Eye (tissue), 1 donor: ENCODE measurements around the gene TRHDE.
"Not testable (repeated sequence)": the region's sequence is repeated elsewhere in the genome, so short reads cannot be mapped to it uniquely, and the experiment has no call there.

Source experiments
- DNase-seq: peaks from one replicate; pipeline ENCODE4 v3.0.0-alpha.2; 2015

Gene TRHDE

DNA sequence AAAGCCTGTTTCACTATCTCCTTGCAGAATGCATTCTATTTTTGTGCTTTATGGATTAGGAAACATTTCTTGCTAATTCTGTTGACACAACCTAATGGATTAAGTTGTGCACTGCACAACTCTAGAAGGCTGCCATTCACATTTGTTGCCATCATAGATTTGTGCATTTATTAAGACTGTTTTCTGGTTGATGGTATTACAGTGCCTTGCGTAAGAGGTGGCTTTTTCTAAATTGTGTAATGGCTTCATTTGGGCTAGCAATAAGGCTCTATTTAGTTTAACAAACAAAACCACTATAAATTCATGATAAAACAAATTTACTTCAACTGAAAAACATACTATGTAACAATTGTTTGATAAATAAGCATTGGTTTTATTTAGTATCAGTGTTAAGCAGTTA, 175.9 kb downstream of the TRHDE start:
- DNase-seq, result no peak

GRCh38 chr12:72448805-72449204, 176.6 kb downstream of the TRHDE start:
- DNase-seq, result no peak

GRCh38 chr12:72453066-72453465, 180.9 kb downstream of the TRHDE start:
- no peak for DNase-seq

- no peak for DNase-seq
These were observed 181.4 kb downstream of the TRHDE start for GRCh38 chr12:72453550-72453949.

- no peak for DNase-seq
These were observed 192.3 kb downstream of the TRHDE start for GRCh38 chr12:72464471-72464870.

DNA sequence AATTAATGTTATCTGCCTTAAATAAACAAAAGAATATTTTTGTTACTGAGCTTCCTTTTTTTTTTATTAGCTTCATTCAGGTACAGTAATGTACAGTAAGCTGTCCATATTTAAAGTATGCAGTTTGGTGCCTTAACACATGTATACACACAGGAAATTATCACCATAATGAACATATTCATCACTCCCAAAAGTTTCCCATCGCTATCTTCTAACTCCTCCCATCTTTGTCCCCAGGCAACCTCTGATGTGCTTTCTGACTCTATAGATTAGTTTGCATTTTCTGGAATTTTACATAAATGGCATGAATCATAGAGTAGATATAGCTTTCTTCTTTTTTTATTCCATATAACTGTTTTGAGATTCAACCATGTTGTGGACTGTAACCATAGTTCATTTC, 193.0 kb downstream of the TRHDE start:
- no peak for DNase-seq

- DNase-seq, result no peak
These were observed 193.9 kb downstream of the TRHDE start for GRCh38 chr12:72465940-72466630.

DNA sequence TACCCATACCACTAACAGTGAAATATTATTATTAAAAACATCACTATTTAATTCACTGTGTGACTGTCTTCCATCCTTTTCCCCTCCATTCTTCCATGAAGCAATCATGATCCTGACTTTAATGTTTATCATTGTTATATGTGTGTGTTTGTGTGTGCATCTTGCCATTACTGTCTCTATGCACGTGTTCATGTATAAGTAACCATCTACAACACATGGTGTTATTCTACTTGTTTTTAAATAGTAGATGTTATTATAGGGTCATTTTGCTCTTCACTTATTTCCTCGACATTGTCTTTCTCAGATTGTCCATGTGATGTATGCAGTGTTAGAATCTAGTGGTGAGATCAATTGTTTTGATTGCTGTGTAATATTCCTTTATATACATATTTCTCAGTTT, 195.8 kb downstream of the TRHDE start:
- no peak for DNase-seq

DNA sequence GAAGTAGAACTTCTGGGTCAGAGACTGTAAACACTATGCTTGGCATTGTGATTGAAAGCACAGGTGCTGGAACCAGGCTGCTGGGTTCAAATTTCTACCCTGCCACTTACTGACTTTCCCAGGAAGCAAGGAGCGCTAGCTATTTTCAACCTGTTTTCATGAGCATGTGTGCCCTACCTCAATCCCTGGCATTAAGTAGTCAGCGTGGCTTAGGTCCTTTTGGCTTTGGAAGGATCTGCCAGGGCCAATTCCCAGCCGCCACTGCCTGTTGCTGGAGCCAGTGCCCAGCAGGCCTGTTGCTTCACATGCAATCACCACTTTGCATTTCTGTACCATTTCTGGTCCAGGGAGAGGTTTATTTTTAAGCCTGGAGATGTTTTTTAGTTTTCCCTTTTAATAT, 196.3 kb downstream of the TRHDE start:
- DNase-seq, result no peak

DNA sequence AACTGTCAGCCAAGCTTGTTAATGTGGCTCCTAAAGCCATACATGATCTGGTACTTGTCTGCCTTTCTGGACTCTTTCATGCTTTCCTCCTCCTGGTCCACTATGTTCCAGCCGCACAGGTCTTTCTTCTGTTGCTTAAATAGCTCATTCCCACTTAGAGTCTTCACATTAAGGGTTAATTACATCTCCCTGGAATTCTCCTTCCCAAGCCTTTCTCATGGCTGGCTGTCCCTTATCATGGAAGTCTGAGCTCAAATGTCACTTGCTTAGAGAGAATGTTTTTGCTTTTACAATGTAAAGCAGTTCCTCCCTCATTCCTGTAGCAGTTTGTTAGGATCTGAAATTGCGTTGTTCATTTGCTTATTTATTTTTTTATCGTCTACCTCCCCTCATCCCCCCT, 199.6 kb downstream of the TRHDE start:
- DNase-seq, result no peak

DNA sequence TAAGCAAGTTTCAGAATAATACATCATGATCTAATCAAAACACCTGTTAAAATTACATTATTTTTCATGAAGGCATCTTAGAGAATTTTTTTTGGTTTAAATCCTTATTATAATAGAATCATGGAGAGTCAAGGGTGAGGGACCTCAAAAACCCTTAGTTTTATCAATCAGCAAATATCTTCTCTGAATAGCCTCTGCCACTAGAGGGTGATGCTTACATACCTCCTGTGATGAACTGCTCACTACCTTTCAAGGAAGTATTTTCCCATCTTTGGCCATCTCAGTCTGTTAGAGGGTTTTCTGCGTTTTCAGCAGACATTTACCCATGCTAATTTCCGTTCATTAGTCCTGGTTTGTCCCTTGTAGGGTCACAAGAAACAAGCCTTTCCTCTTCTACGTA, 200.2 kb downstream of the TRHDE start:
- DNase-seq, result no peak

GRCh38 chr12:72476301-72476700, 204.1 kb downstream of the TRHDE start:
- DNase-seq, result no peak

DNA sequence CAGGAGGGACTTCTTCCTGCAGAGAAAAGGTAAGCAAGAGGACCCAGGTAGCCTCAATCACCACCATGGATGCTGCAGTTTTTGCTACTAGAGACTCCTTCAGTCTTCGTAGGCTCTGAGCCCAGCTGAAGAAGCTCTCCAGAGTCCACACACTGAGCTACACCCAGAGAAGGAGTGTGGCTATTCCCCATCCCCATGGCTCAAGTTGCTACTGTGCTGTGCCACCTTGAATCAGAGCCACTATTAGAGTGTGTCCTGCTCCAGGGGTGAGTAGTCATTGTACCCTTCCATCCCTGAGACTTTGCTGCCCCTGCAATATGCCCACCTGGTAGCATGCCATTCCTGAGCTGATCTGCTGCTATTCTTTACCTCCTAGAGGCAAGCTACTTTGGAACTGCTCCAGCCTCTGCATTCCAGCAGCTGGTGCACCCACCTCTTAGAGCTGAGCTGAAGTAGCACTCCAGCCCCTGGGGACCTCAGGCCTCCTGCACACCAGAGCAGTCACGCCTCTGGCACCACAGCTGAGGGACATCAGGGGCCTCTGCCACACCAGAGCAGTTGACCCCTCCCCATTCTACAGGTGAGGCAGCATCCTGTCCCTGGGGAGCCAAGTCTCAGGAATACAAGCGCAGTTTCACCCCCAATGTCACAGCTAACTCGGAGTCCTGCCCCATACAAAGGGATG, 213.0 kb downstream of the TRHDE start:
- no peak for DNase-seq

DNA sequence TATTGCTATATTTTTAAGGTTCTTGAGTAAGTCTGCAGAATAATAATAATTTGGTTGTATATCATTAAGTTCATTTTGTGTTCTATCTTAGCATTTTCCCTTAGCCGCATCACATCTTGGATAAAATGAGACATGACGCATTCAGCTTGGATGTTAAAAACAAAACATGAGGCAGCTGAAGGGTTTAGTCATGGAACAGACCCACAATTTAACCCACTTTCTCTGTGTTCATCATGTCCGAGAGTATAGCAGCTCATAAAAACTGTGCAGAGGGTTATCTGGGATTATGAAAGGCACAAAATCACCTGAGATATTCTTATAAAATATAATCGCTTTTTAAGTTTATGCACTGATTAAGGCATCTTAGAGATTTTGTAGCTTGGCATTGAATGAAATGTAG, 219.3 kb downstream of the TRHDE start:
- peak; percentile 45 for DNase-seq

DNA sequence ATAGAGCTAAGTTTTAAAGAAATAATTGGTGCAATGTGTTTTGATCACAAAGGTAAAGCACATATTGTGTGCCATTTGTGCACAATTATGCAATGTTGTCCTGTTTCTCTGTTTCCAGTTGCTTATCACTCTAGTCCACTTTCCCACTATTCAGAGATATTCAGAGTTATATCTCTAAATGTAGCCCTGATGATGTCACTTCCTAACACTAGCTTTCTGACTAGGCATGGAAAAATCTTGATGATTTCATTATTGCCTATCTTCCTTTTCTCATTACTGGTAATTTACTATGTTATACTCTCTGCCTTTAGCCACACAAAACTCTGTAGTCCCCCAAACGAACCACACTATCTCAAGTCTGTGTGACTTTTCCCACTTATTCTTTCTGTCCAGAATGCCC, 221.2 kb downstream of the TRHDE start:
- no peak for DNase-seq

- no peak for DNase-seq
These were observed 226.2 kb downstream of the TRHDE start for GRCh38 chr12:72498354-72498753.

DNA sequence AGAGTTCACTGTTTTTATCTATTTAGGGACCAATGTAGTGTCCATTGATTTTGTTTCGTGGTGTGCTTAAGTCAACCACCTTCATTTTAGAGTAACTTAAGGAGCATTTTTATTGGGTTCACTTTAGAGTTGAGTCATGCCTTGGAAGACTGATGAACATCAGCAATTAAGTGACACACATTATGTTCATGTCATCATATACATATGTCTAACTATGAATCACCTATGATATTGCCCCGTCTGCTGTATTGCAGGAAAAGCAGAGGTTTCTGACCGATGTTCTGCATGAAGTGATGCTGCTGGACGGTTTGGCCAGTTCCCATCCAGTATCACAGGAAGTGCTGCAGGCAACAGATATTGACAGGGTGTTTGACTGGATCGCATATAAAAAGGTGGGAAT, 227.1 kb downstream of the TRHDE start:
- DNase-seq, result no peak

GRCh38 chr12:72502546-72502945, 230.4 kb downstream of the TRHDE start:
- DNase-seq, result peak; percentile 91

DNA sequence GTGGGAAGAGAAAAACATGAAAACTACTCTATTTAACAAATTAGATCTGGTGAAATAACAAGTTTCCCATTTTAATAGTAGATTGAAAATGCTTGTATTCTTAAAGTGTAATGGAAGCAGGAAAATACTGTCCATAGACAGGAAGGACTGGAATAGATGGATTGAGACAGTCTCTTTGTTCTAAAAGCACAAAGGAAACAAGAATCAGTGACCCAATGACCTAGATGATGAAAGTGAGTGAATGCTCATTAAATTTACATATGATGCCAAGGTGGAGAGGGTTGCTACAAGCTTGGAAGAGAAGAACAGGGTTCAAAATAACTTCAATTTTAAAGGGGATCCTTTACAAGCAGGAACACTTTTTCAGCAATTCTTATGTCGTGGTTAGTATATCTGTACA, 233.1 kb downstream of the TRHDE start:
- peak; percentile 61 for DNase-seq

- peak; percentile 64 for DNase-seq
These were observed 237.7 kb downstream of the TRHDE start for GRCh38 chr12:72509891-72510290.

GRCh38 chr12:72510772-72511171, 238.6 kb downstream of the TRHDE start:
- DNase-seq, result no peak

GRCh38 chr12:72511498-72511897, 239.3 kb downstream of the TRHDE start:
- no peak for DNase-seq

DNA sequence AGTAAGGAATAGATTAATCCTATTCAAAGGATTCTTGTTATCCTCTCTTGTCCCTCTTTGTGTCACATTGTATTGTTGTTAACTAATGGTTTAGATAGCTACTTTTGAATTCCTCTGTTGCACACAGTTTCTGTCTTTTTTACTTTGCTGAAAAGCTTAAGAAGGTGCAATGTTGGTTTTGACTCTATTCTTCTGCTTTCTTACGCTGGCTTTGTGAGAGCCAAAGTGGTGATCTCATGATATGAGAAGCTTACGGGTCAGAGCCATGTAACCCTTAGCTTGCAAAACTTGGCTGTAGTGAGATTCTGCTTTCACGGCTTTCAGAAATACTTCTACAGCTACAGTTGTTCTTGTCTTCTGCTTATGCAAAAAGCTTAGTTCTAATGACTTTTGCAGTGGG, 239.7 kb downstream of the TRHDE start:
- peak; percentile 67 for DNase-seq

DNA sequence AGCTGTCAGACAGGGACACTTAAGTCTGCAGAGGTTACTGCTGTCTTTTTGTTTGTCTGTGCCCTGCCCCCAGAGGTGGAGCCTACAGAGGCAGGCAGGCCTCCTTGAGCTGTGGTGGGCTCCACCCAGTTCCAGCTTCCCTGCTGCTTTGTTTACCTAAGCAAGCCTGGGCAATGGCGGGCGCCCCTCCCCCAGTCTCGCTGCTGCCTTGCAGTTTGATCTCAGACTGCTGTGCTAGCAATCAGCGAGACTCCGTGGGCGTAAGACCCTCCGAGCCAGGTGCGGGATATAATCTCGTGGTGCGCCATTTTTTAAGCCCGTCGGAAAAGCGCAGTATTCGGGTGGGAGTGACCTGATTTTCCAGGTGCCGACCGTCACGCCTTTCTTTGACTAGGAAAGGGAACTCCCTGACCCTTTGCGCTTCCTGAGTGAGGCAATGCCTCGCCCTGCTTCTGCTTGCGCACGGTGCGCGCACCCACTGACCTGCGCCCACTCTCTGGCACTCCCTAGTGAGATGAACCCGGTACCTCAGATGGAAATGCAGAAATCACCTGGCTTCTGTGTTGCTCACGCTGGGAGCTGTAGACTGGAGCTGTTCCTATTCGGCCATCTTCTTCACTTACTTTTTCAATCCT, 248.0 kb downstream of the TRHDE start:
- not testable (repeated sequence) for DNase-seq
